Suprapubic skin (tissue), 4 donors: Measurements from ENCODE around the gene PRKAG2. TPM values are rescaled to one million over a fixed set of nuclear protein-coding genes. Genes with fewer than 3 reads are reported as not detected.
A peak's percentile ranks its signal among the peaks of the same experiment; 100 is the strongest.

Experiments
- DNase-seq, 2 donors: peaks; one replicate each; pipeline ENCODE4 v3.0.0-alpha.2; 2019; ENCODE audit warnings: low spot score in 2 of 2
- H3K27ac ChIP-seq: fragments of 200-600 bp; sonication (generic); one replicate; pipeline ENCODE4 v1.5.1; 2019
- H3K27me3 ChIP-seq: fragments of 200-600 bp; sonication (generic); one replicate; pipeline ENCODE4 v1.5.1; 2019
- H3K36me3 ChIP-seq: fragments of 200-600 bp; sonication (generic); one replicate; pipeline ENCODE4 v1.5.1; 2019
- H3K4me1 ChIP-seq: fragments of 200-600 bp; sonication (generic); one replicate; pipeline ENCODE4 v1.5.1; 2019
- H3K4me3 ChIP-seq: fragments of 200-600 bp; sonication (generic); one replicate; pipeline ENCODE4 v1.5.1; 2019; ENCODE audit warnings: mild to moderate bottlenecking
- H3K9me3 ChIP-seq: fragments of 200-600 bp; sonication (generic); one replicate; pipeline ENCODE4 v1.5.1; 2019
- EP300 ChIP-seq: sonication (generic); formaldehyde crosslinking; IDR thresholded peaks from one replicate; pipeline ENCODE4 v1.6.1; 2017; ENCODE audit warnings: antibody characterized with exemption
- POLR2A ChIP-seq, 2 donors: fragments of 450-650 bp; IDR thresholded peaks; one replicate each; pipeline ENCODE4 v1.6.1; 2017; ENCODE audit warnings: antibody characterized with exemption in 2 of 2, mild to moderate bottlenecking in 2 of 2, moderate library complexity in 2 of 2
- POLR2AphosphoS5 ChIP-seq, 3 donors: sonication (generic); formaldehyde crosslinking; IDR thresholded peaks; one replicate each; pipeline ENCODE4 v1.6.1; 2017; ENCODE audit warnings: antibody characterized with exemption in 3 of 3
- WGBS: methylation state at CpG from one replicate; pipeline ENCODE4 v1.1.5; 2018; 5-methylcytosine and 5-hydroxymethylcytosine counted together
- total RNA-seq, 4 donors: library from RNA; depleted of rRNA; stranded (reverse); fragments of >200 nt; gene quantifications; one replicate each; pipeline ENCODE4 v1.1.0, GENCODE V29; 2016
- TF ChIP-seq, protein P1 (sequence below), 2 donors: fragments of 200-600 bp in 1 of 2; fragments of 450-650 bp in 1 of 2; sonication (generic) in 1 of 2; IDR thresholded peaks; one replicate each; pipeline ENCODE4 v1.5.1; 2016 to 2019; ENCODE audit warnings: antibody characterized with exemption in 2 of 2, mild to moderate bottlenecking in 1 of 2, moderate library complexity in 1 of 2

The PRKAG2 gene
- total RNA-seq, 4 donors from 2014 or later, result 16.5 to 40.0 (median 17.3) TPM

DNA sequence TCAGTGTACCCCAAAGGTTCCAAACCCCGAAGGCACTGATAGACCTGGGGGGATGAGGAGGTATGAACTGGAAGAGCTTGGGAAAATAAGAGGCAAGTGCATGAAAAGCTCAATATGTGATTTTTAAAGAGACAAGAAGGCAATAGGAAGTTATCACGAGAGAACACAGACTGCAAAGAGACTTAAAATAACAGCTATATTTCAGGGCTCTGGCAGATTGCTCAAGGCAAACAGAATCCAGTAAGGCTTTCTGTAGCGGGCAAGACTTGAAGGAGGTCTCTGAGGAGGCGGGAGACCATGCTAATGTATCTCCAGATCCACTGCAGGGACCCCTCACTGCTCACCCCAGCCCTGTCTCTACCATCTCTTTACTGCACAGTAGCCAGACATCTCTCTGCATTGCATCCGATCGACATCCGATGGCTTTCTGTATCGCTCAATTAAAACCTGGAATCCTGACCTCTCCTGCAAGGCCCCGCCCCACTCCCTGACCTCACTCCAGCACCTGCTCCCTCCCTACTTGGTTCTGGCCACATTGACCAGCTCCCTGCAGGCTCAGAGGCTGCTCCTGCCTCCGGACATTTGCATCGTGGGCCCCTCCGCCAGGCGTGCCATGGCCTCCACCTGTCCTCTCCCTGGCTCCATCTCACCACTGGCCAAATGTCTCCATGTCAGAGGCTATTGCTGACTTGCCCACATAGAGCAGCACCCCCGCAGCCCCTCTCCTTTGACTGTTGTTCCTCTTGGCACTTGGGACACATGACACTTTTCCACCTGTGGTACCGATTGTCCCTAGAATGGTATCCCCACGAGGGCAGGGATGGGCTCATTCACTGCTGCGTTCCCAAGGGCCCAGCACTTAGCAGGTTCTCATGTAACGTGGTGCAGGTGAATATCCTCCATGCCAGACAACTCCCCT is 118.0 kb downstream of the PRKAG2 start:
- TF ChIP-seq POLR2AphosphoS5 (IDR thresholded peaks at IDR 0.05) (no peak), POLR2A (IDR thresholded peaks at IDR 0.05) (no peak), EP300 (no peak)
- TF ChIP-seq, protein P1, sequence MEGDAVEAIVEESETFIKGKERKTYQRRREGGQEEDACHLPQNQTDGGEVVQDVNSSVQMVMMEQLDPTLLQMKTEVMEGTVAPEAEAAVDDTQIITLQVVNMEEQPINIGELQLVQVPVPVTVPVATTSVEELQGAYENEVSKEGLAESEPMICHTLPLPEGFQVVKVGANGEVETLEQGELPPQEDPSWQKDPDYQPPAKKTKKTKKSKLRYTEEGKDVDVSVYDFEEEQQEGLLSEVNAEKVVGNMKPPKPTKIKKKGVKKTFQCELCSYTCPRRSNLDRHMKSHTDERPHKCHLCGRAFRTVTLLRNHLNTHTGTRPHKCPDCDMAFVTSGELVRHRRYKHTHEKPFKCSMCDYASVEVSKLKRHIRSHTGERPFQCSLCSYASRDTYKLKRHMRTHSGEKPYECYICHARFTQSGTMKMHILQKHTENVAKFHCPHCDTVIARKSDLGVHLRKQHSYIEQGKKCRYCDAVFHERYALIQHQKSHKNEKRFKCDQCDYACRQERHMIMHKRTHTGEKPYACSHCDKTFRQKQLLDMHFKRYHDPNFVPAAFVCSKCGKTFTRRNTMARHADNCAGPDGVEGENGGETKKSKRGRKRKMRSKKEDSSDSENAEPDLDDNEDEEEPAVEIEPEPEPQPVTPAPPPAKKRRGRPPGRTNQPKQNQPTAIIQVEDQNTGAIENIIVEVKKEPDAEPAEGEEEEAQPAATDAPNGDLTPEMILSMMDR (IDR thresholded peaks at IDR 0.05), result no peak
- Histone ChIP-seq H3K27me3 (no peaks in the 10 kb centered on the region), H3K4me3 (no peak overlapping the region), H3K27ac (no peak overlapping the region), H3K4me1 (peaks cover 43% of the 10 kb centered on the region), H3K9me3 (no peaks in the 10 kb centered on the region), H3K36me3 (no peaks in the 10 kb centered on the region)
- DNase-seq, result no peak
- WGBS, result 86% methylated on average over 18 of the region's 18 CpGs

- peaks cover 46% of the 10 kb centered on the region for H3K4me1 ChIP-seq
- DNase-seq, result no peak
- no peaks in the 10 kb centered on the region for H3K36me3 ChIP-seq
- no peak overlapping the region for H3K27ac ChIP-seq
- WGBS, result 77% methylated on average over 8 of the region's 8 CpGs
- no peak overlapping the region for H3K4me3 ChIP-seq
- TF ChIP-seq POLR2A (IDR thresholded peaks at IDR 0.05) (no peak), EP300 (no peak), POLR2AphosphoS5 (IDR thresholded peaks at IDR 0.05) (no peak)
- TF ChIP-seq, protein P1 (IDR thresholded peaks at IDR 0.05), result no peak
- no peaks in the 10 kb centered on the region for H3K9me3 ChIP-seq
- no peaks in the 10 kb centered on the region for H3K27me3 ChIP-seq
Measured at GRCh38 chr7:151757274-151757673, 119.6 kb downstream of the PRKAG2 start.

- H3K4me3 ChIP-seq, result no peak overlapping the region
- H3K4me1 ChIP-seq, result peaks cover 46% of the 10 kb centered on the region
- H3K27ac ChIP-seq, result no peak overlapping the region
- no peaks in the 10 kb centered on the region for H3K9me3 ChIP-seq
- no peaks in the 10 kb centered on the region for H3K36me3 ChIP-seq
- TF ChIP-seq, protein P1 (IDR thresholded peaks at IDR 0.05), result no peak
- TF ChIP-seq EP300 (no peak), POLR2AphosphoS5 (IDR thresholded peaks at IDR 0.05) (no peak), POLR2A (IDR thresholded peaks at IDR 0.05) (no peak)
- no peaks in the 10 kb centered on the region for H3K27me3 ChIP-seq
- WGBS, result 72% methylated on average over 13 of the region's 13 CpGs
- DNase-seq, result no peak
Measured at GRCh38 chr7:151756866-151757265, 120.0 kb downstream of the PRKAG2 start.

DNA sequence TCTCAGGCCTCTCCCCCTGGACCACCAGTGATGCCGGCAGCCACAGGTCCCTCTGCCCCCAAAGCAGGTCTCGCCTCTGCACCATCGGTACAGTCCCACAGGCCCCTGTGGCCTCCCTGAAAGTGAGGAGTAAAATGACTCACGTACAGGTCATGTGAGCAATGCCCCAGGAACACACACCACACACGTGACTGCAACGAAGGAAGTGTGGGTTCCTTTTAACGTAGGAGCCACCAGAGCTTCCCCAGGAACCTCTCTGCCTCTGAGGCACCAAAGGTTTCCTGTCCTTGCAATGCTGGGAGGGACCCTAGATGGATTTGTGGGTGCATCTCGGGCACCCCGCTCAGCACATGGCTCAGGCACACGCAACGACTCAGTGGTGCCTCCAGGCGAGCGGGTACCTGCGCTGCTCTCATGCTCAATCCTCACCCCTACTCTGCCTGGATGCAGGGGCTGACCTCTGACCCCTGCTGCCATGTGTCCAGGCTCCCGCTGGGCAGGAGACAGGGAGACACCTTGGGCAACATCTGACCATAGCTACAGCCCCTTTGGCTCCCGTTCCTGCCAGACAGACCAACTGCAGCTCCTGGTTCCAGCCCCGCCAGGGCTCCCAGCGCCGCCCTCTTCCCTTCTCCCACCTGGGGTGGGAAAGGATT is 120.7 kb downstream of the PRKAG2 start:
- no peaks in the 10 kb centered on the region for H3K9me3 ChIP-seq
- peak overlapping the region; percentile 47 for H3K27ac ChIP-seq
- peaks cover 46% of the 10 kb centered on the region for H3K4me1 ChIP-seq
- no peaks in the 10 kb centered on the region for H3K27me3 ChIP-seq
- no peaks in the 10 kb centered on the region for H3K36me3 ChIP-seq
- H3K4me3 ChIP-seq, result no peak overlapping the region
- no peak for DNase-seq
- WGBS, result 88% methylated on average over 11 of the region's 19 CpGs
- TF ChIP-seq, protein P1 (IDR thresholded peaks at IDR 0.05), result no peak
- TF ChIP-seq POLR2AphosphoS5 (IDR thresholded peaks at IDR 0.05) (no peak), POLR2A (IDR thresholded peaks at IDR 0.05) (no peak), EP300 (no peak)
